NCI-H2227 treated with DMSO at 0.1 percent for 48 hours (cell line): ENCODE data around the gene AGPAT3.

Experiments used
- DNase-seq: peaks from one replicate; lab custom pipeline; 2025; lab: John Stamatoyannopoulos, UW

Gene AGPAT3

DNA sequence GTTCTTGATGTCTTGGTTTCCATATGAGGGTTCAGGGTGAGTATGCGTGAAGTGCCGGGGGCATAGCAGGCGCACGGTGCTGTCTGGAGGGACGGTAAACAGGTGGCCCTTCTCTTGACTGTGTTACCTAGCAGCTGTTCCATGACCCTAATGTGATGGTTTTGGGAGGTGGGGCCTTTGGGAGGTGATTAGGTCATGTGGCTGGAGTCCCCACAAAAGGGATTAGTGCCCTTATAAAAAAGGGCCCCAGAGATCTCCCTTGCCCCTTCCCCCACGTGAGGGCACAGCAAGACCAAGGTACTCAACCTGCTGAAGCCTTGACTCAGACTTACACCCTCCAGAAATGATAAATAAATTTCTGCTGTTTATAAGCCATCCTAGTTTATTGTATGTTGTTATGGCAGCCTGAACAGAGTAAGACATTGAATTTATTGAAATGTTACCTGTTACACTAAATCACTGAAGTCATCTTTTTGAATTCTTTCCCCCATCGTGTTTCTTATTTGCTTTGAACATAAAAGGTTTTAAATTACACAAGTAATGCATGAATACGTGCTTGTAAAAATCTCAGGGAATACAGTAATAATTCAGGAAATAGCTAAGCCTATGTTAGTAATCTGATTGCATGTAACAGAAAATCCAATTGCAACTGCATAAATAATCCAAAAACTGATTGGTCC, 162.7 kb downstream of the AGPAT3 start:
- DNase-seq: no peak

DNA sequence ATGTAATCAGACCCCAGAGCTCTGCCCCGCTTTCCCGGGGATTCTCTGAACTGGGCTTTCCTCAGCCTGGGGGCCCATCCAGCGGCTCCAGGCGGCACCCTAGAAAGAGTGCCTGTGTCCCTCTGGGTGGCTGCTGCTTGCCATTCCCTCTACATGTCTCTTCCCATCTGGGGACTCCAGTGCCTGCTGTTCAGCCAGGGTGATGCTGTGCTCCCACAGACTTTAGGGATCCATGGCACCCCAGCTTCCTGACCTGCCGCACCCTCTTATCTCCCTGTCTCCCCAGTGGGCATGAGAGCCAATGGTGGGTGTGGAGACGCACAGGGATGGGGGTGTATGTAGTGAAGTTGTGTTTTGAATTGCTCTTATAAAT, 163.2 kb downstream of the AGPAT3 start:
- DNase-seq: no peak

DNA sequence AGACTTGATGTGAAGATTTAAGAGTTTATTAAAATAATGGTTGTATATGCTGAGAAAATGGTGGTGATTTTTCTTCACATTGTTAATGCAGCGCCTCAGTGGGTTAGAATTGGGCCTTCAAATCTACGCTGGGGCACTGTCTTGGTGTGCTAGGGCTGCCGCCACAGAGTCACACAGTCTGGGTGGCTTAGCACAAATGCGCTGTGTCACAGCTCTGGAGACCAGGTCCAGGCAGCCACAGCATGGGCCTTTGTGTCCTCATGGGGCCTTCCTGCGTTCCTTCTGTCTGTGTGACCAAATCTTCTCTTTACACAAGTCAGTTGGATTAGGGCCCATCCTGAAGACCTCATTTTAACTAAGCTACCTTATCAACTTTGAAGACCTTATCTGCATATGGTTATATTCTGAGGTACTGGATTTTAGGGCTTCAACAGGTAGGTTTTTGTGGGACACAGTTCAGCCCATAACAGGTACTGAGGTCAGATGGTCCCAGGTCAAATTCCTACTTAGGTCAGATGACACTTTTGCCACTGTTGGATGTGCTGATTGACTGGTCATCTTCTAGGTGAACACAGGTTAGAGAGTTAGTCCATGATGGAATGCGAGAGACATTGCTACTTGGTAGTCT, 164.6 kb downstream of the AGPAT3 start:
- no peak for DNase-seq

DNA sequence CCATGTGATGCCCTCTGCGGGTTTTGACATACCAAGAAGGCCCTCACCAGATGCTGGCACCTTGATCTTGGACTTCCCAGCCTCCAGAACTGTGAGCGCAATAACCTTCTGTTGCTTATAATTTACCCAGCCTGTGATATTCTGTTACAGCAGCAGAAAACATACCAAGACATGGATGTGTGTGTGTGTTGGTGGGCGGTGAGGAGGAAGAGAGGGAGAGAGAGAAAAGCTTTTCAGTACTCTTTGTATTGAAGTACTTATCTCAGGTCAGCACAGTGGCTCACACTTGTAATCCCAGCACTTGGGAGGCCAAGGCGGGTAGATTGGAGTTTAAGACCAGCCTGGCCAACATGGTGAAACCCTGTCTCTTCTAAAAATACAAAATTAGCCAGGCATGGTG, 170.2 kb downstream of the AGPAT3 start:
- no peak for DNase-seq
